ENCODE results near the gene GATAD2B.
"Not testable (repeated sequence)": the region's sequence is repeated elsewhere in the genome, so short reads cannot be mapped to it uniquely, and the experiment has no call there.

GATAD2B gene

GRCh38 chr1:153778824-153779519 is 143.8 kb downstream of the GATAD2B start:
- no peak for DNase-seq (ENCODE audit: low read depth in 2 of 3, low spot score in 2 of 3)

- DNase-seq (ENCODE audit: low read depth in 2 of 3, low spot score in 2 of 3): no peak
Observed at GRCh38 chr1:153778051-153778823, 144.5 kb downstream of the GATAD2B start.

GRCh38 chr1:153777648-153778047 is 145.1 kb downstream of the GATAD2B start:
- DNase-seq (ENCODE audit: low read depth in 2 of 3, low spot score in 2 of 3): no peak

GRCh38 chr1:153776845-153777370 is 145.9 kb downstream of the GATAD2B start:
- DNase-seq (ENCODE audit: low read depth in 2 of 3, low spot score in 2 of 3): no peak

- DNase-seq (ENCODE audit: low read depth in 2 of 3, low spot score in 2 of 3): no peak
Observed at GRCh38 chr1:153776352-153776751, 146.4 kb downstream of the GATAD2B start.

GRCh38 chr1:153775458-153776327 is 147.1 kb downstream of the GATAD2B start:
- peak in 2 of 3 experiments; percentile 39 to 46 for DNase-seq (ENCODE audit: low read depth in 2 of 3, low spot score in 2 of 3)

GRCh38 chr1:153774780-153775457 is 147.9 kb downstream of the GATAD2B start, which contains the start of gene SLC27A3:
SLC27A3 (plus strand) TSS chr1:153775407; CDS start chr1:153775498, 91 bp downstream.
- no peak for DNase-seq (ENCODE audit: low read depth in 2 of 3, low spot score in 2 of 3)

- DNase-seq (ENCODE audit: low read depth in 2 of 3, low spot score in 2 of 3): no peak
Observed at GRCh38 chr1:153774026-153774595, 148.7 kb downstream of the GATAD2B start.

GRCh38 chr1:153773096-153773921 is 149.5 kb downstream of the GATAD2B start:
- DNase-seq (ENCODE audit: low read depth in 2 of 3, low spot score in 2 of 3): no peak

- no peak for DNase-seq (ENCODE audit: low read depth in 2 of 3, low spot score in 2 of 3)
Observed at GRCh38 chr1:153771841-153772593, 150.8 kb downstream of the GATAD2B start.

- no peak for DNase-seq (ENCODE audit: low read depth in 2 of 3, low spot score in 2 of 3)
Observed at GRCh38 chr1:153771261-153771660, 151.5 kb downstream of the GATAD2B start.

- DNase-seq (ENCODE audit: low read depth in 2 of 3, low spot score in 2 of 3): no peak
Observed at GRCh38 chr1:153770797-153771196, 152.0 kb downstream of the GATAD2B start.

GRCh38 chr1:153769221-153769620 is 153.6 kb downstream of the GATAD2B start:
- no peak for DNase-seq (ENCODE audit: low read depth in 2 of 3, low spot score in 2 of 3)

GRCh38 chr1:153768316-153769181 is 154.2 kb downstream of the GATAD2B start:
- DNase-seq (ENCODE audit: low read depth in 2 of 3, low spot score in 2 of 3): no peak

GRCh38 chr1:153767519-153767918 is 155.3 kb downstream of the GATAD2B start:
- no peak for DNase-seq (ENCODE audit: low read depth in 2 of 3, low spot score in 2 of 3)

GRCh38 chr1:153766663-153767062 is 156.1 kb downstream of the GATAD2B start:
- not testable (repeated sequence) for DNase-seq (ENCODE audit: low read depth in 2 of 3, low spot score in 2 of 3)

- no peak for DNase-seq (ENCODE audit: low read depth in 2 of 3, low spot score in 2 of 3)
Observed at GRCh38 chr1:153764310-153764709, 158.5 kb downstream of the GATAD2B start.

All from activated CD8-positive, alpha-beta memory T cell treated with anti-CD3 and anti-CD28 coated beads for 48 hours (primary cell).